Measurements from ENCODE around the gene LRCH4.

GRCh38 chr7:100584054-100584682, 1.8 kb downstream of the LRCH4 start:
- TF ChIP-seq CTCF (conservative IDR thresholded peaks at IDR 0.05 in 1 of 2, IDR thresholded peaks at IDR 0.05 in 1 of 2; ENCODE audit: extremely low read depth in 1 of 2, insufficient read depth in 1 of 2, low read depth in 1 of 2, low read length in 2 of 2) (no peak), EZH2 (IDR thresholded peaks at IDR 0.05; ENCODE audit: borderline replicate concordance, low read length) (no peak)

All from mammary epithelial cell (primary cell).